Ascending aorta (tissue), 2 donors: Measurements from ENCODE around the gene VLDLR. TPM values are rescaled to one million over a fixed set of nuclear protein-coding genes. Genes with fewer than 3 reads are reported as not detected.

Experiments used
- DNase-seq, 2 donors: peaks; one replicate each; pipeline ENCODE4 v3.0.0-alpha.2; 2019; ENCODE audit warnings: low spot score in 2 of 2
- H3K27ac ChIP-seq, 2 donors: fragments of 200-600 bp; sonication (generic); one replicate each; pipeline ENCODE4 v1.5.1; 2016 to 2017; ENCODE audit warnings: mild to moderate bottlenecking in 1 of 2
- H3K27me3 ChIP-seq: fragments of 200-600 bp; sonication (generic); one replicate; pipeline ENCODE4 v1.5.1; 2017
- H3K36me3 ChIP-seq, 2 donors: fragments of 200-600 bp; sonication (generic); one replicate each; pipeline ENCODE4 v1.5.1; 2016
- H3K4me1 ChIP-seq, 2 donors: fragments of 200-600 bp; sonication (generic); one replicate each; pipeline ENCODE4 v1.5.1; 2016 to 2017; ENCODE audit warnings: mild to moderate bottlenecking in 1 of 2
- H3K4me3 ChIP-seq, 2 donors: fragments of 200-600 bp; sonication (generic); one replicate each; pipeline ENCODE4 v1.5.1; 2016 to 2017; ENCODE audit warnings: mild to moderate bottlenecking in 1 of 2
- H3K9me3 ChIP-seq, 2 donors: fragments of 200-600 bp; sonication (generic); one replicate each; pipeline ENCODE4 v1.5.1; 2016
- intact Hi-C: fragments of 100-400 bp; cut with DNase I; formaldehyde crosslinking; loops from one replicate; pipeline ENCODE4 v1.15.1; 2023
- total RNA-seq: library from RNA; depleted of rRNA; stranded (reverse); fragments of >200 nt; gene quantifications from one replicate; pipeline ENCODE4 v1.1.0, GENCODE V29; 2016
- TF ChIP-seq, protein P1 (sequence below), 3 experiments: fragments of 200-600 bp in 2 of 3; fragments of 450-650 bp in 1 of 3; sonication (generic) in 2 of 3; IDR thresholded peaks; one replicate each; pipeline ENCODE4 v1.5.1; 2016 to 2019; ENCODE audit warnings: antibody characterized with exemption in 3 of 3, mild to moderate bottlenecking in 1 of 3, moderate library complexity in 1 of 3

Gene VLDLR
- total RNA-seq, 1 donor from 2014 or later = 4.9 TPM

DNA sequence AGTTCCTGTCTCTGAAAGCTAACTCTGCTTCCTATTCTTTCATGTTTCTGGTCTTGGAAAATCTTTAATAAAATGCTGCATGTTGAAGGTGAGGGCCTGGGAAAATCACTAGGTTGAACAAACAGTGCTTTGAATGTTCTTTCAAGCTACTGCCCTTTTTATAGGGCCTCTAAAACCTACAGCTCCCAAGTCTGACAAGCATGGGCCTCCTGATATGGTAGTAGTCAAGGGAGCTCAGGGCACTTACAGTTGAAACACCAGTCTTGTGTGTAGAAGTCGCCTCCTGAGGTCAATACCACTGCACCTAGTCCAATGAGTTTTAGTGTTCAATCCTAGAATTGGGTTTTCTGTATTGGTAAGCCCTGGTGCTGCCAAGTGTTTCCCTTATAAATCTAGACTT is 20.5 kb downstream of the VLDLR start:
- H3K4me1 ChIP-seq = no peaks in the 10 kb centered on the region
- H3K9me3 ChIP-seq = no peaks in the 10 kb centered on the region
- H3K27me3 ChIP-seq = no peaks in the 10 kb centered on the region
- TF ChIP-seq, protein P1, sequence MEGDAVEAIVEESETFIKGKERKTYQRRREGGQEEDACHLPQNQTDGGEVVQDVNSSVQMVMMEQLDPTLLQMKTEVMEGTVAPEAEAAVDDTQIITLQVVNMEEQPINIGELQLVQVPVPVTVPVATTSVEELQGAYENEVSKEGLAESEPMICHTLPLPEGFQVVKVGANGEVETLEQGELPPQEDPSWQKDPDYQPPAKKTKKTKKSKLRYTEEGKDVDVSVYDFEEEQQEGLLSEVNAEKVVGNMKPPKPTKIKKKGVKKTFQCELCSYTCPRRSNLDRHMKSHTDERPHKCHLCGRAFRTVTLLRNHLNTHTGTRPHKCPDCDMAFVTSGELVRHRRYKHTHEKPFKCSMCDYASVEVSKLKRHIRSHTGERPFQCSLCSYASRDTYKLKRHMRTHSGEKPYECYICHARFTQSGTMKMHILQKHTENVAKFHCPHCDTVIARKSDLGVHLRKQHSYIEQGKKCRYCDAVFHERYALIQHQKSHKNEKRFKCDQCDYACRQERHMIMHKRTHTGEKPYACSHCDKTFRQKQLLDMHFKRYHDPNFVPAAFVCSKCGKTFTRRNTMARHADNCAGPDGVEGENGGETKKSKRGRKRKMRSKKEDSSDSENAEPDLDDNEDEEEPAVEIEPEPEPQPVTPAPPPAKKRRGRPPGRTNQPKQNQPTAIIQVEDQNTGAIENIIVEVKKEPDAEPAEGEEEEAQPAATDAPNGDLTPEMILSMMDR (IDR thresholded peaks at IDR 0.05) = no peak
- no peak for DNase-seq
- peaks cover 17 to 42% of the 10 kb centered on the region in 2 donors for H3K36me3 ChIP-seq
- intact Hi-C loops = no loop called here
- no peak overlapping the region for H3K27ac ChIP-seq
- no peak overlapping the region for H3K4me3 ChIP-seq

DNA sequence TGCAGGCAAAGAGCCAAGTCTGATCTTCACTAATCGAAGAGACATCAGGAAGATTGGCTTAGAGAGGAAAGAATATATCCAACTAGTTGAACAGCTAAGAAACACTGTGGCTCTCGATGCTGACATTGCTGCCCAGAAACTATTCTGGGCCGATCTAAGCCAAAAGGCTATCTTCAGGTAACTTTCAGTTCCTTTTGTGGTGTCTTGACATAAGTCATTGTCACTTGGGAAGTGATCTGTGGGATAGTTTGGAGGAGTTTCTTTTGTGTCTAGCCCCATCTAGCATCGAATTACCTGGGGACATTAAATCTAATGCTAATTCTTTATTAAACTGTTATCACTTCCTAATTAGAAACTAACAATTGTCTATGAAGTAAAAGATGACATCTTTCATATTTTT is 24.0 kb downstream of the VLDLR start:
- H3K4me3 ChIP-seq = no peak overlapping the region
- no peak overlapping the region for H3K27ac ChIP-seq
- peaks cover 39 to 72% of the 10 kb centered on the region in 2 donors for H3K36me3 ChIP-seq
- no peaks in the 10 kb centered on the region for H3K4me1 ChIP-seq
- H3K27me3 ChIP-seq = no peaks in the 10 kb centered on the region
- TF ChIP-seq, protein P1 (IDR thresholded peaks at IDR 0.05) = no peak
- DNase-seq = no peak
- intact Hi-C loops = no loop called here
- H3K9me3 ChIP-seq = no peaks in the 10 kb centered on the region

DNA sequence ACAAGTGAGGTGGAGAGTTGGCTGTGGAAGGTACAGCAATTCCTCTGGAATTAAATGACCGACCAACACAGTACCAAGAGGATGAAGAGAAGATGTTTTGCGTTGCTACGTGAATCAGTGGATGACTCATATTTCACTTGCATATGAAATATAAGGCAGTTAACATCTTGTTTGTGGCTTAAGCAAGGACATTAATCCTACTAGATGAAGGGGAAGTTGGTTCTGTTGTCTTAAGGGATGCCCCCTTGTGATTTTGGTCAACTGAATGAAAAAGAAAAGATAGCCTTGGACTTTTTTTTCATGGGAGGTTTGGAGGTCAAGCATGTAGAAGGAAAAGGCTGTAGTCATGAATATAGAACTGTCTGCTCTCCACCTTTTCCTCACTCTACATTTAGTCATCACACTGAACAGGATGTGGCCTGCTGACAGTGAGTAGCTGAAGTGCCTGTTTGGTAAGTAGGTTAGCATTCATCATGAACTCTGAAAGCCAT is 33.9 kb downstream of the VLDLR start:
- intact Hi-C loops = no loop called here
- peaks cover 23 to 39% of the 10 kb centered on the region in 2 donors for H3K36me3 ChIP-seq

DNA sequence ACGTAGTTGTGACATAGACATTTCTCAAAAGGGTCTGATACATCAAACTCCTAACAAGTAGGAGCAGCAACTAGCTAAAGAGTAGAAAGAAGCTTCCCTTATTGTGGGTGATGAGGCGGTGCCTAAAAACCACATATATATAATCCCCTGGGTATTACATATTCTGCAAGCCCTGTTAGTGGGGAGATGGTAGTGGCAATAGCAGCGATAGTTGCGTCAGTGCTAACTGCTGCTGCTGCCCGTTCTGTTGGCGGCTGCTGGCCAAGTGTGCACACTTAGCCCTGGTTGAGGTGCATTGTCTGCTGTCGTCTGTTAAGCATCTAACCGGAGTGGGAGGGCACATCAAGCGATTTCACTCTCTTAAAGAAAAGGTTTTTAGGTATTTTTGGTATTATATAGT is 35.8 kb downstream of the VLDLR start:
- intact Hi-C loops = no loop called here

More for the DNA sequence above, 33.9 kb downstream of the VLDLR start:
- Histone ChIP-seq H3K27me3 (no peaks in the 10 kb centered on the region), H3K4me3 (no peak overlapping the region), H3K9me3 (no peaks in the 10 kb centered on the region), H3K4me1 (no peaks in the 10 kb centered on the region), H3K27ac (peak overlapping the region; percentile 50 to 63)
- TF ChIP-seq, protein P1 (IDR thresholded peaks at IDR 0.05) = no peak
- no peak for DNase-seq

DNA sequence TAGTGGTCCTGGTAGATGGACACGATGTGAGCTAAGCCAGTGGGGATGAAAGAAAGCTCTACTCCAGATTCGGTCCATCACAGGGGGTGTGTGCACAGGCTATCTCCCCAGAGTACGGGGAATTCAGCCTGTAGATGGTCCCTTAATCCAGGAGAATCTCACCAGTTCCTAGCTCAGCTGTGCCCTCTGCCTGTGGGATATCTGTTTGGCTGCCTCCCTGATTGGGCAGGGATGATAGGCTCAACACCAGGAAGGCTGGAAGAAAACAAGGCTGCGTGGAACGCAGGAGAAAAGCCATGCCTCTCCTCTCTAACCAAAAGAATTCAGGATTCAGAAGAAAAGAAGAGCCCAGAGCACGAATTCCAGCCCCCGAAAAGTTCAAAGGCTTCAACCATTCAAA is 40.9 kb downstream of the VLDLR start:
- no peak for DNase-seq
- Histone ChIP-seq H3K4me1 (no peaks in the 10 kb centered on the region), H3K27me3 (no peaks in the 10 kb centered on the region), H3K36me3 (no peaks in the 10 kb centered on the region), H3K9me3 (no peaks in the 10 kb centered on the region), H3K4me3 (no peak overlapping the region), H3K27ac (no peak overlapping the region)
- intact Hi-C loops = no loop called here
- TF ChIP-seq, protein P1 (IDR thresholded peaks at IDR 0.05) = no peak

More for the DNA sequence above, 35.8 kb downstream of the VLDLR start:
- no peaks in the 10 kb centered on the region for H3K27me3 ChIP-seq
- peaks cover 9 to 21% of the 10 kb centered on the region in 2 donors for H3K36me3 ChIP-seq
- DNase-seq = no peak
- no peak overlapping the region for H3K27ac ChIP-seq
- H3K9me3 ChIP-seq = no peaks in the 10 kb centered on the region
- TF ChIP-seq, protein P1 (IDR thresholded peaks at IDR 0.05) = no peak
- H3K4me3 ChIP-seq = no peak overlapping the region
- no peaks in the 10 kb centered on the region for H3K4me1 ChIP-seq
